Stimulated activated CD4-positive, alpha-beta T cell treated with anti-CD3 and anti-CD28 coated beads, Interleukin-15, amount 100 ng/mL, for 48 hours (primary cell): ENCODE measurements around the gene SLC27A4.

ENCODE experiments used
- DNase-seq, 2 donors: peaks; one replicate each; pipeline ENCODE4 v3.0.0-alpha.2; 2020; ENCODE audit warnings: low read depth in 2 of 2

Gene SLC27A4

DNA sequence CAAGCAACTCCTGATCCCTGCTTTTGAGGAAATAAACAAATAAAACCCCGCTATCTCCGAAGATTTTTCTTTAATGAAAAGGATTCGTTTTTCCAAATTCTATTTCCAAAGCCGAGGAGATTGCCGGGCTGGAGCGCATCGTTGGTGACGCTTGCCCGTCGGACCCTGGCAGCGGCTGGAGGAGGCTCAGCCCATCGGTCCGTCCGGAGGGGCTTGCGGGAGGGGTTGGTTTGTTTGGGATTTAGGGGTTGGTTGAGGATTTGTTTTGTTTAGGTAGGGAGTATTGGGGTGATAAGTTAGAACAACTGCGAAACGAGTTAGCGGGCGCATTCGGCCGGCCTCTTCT, 51.6 kb downstream of the SLC27A4 start:
- no peak for DNase-seq

DNA sequence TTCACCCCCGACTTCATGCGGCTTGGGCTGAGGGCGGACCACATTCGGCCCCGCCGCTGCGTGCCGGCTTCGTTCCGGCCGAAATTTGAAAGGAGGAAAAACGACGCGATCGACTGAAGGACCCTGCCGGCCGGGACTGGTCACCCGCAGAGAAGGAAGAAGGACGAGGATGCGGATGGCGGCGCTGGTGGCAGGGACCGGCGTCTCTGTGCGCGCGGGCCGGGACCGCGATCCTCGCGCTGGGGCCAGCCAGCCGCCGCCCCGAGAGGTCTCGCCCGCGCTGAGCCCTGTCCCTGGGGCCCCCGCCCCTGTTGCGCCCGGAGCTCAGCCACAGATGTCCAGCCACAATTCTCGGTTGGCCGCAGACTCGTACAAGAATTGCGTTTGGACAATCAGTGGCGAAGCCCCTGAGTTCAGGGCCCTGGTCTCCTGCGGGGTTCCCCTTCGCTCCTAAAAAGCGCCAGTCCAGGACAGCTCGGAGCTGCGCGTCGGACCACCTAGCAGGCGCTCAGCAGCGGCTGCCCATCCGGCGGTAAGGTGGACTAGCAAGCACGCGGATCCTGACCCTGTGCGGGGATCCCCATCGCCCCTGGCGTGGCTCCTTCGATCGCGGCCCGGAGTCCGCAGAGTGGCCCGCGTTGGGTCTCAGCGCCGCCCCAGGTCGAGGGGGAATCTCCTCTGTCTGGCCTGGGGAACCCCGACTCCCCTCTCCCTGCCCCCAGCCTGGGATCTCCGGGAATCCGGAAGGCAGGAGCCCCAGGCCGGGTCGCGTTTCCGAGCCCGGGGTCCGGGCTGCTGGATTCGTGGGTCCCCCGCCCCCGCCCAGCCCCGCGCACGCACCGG, 52.2 kb downstream of the SLC27A4 start:
- DNase-seq = no peak

DNA sequence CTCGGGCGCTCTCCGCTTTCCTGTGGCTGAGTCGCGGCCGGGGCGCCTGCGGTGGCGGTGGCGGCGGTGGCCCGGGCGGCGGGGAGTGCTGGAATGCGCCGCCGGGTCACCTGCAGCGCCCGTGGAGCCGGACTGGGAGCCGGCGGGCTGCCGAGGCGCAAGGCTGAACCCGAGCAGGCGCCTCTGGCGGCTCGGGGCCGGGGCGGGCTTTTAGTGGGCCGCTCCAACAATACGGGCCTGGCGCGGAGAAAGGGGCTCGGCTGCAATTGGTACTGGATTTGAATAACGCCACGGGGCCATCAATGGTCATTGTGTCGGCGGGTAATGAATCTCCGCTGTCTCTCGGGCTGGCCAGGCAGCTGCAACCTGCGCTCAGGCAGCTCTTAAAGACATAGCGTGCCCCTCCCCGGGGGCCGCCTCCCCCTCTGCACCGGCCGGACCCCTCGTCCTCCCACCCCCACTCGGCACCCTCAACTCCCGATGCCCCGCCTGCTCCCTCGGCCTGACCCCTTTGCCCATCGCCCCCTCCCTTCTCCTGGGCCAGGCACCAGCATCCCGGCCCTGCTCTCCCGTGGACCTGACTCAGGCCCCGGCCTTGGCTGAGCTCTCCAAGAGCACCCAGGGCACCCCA, 52.9 kb downstream of the SLC27A4 start:
- no peak for DNase-seq

DNA sequence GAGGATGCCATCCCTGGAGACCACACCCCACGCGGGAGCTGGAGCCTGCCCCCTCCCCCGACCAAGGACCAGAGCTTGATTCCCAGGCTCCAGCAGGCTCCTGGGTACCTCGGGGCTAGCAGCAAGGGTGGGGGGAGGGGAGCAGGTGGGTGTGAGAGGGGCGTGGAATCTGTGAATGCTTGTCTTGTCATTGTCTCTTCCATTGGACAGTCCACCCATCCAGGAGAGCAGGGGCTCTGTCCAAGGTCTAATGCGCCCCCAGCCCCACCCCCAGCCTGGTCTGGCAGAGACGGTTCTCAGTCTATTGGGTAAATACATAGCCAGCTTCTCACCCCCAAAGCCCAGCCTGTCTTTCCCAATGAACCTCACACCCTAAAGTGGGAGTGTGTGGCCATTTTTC, 53.6 kb downstream of the SLC27A4 start:
- no peak for DNase-seq

DNA sequence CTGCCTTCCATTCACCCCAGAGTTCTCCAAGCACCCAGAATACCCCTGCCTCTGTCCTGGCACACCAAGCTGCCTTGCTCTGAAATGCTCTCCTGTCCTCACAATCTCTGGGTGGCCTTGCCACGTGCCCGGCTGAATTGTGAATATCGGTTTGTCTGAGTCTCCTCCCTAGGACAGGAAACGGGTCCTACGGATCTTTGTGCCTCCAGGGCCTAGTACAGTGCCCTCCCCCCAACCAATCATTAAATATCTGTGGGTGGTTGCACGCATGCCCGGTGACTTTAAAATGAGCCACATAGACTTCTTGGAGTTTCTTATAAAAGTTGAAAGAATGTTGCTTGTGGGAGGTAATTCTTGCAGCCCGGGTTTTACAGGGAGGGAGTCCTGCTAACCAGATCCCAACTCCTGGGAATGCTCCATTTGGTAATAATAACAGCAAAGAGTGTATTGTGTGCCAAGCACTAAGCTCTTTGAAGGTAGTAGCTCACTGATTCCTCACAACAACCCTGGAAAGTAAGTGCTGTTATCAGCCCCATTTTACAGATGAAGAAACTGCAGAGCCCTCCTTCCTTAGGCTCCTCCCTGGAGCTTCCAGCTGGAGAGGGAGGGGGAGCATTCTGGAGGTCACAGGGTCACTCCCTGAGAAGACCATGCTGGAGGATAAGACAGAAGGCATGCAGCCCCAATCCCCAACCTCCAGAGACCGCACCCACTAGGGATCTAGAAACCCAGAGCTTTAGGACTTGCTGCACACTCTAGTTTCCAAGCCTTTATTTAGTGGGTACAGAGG, 54.2 kb downstream of the SLC27A4 start:
- DNase-seq = no peak

DNA sequence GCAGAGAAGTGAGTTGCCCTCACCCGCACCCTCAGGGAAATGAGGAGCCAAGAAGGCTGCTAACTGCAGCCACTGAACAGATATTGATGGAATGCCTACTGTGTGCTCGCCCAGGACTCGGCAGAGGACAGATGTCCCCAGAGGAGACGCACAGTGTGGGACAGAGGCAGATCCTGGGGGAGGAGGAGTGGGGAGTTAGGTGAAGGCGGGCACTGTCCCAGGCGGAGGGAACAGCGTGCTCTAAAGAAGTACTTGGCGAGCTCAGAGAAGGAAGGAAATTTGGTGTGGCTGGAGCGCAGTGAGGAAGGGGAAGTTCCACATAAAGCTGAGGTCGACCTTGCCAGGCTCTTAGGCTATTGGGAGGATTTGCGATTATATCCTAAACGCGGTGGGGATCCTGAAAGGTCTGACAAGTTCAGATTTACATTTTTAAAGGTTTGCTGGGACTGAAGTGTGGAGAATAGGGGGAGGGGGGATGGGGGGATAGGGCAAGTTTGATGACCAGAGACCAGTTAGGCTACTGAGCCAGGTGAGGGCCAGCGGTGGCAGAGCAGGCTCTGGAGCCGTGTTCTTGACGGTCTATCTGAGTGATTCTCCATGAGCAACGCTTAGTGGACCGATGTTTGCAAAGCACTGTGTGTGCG, 56.8 kb downstream of the SLC27A4 start:
- DNase-seq = no peak

DNA sequence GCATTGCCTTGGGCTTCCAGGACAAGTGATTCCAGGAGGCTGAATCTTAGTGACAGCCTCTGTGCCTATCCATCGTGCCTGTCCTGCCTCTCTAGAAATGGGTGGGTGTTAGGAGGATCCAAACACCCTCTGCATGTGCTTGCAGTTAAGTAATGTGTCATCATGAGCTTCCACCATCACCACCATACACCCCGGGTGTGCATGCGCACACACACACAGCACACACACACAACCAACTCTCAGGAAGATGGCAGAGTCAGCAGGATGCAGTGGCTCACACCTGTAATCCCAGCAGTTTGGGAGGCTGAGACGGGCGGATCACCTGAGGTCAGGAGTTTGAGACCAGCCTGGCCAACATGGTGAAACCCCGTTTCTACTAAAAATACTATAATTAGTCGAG, 57.5 kb downstream of the SLC27A4 start:
- no peak for DNase-seq

DNA sequence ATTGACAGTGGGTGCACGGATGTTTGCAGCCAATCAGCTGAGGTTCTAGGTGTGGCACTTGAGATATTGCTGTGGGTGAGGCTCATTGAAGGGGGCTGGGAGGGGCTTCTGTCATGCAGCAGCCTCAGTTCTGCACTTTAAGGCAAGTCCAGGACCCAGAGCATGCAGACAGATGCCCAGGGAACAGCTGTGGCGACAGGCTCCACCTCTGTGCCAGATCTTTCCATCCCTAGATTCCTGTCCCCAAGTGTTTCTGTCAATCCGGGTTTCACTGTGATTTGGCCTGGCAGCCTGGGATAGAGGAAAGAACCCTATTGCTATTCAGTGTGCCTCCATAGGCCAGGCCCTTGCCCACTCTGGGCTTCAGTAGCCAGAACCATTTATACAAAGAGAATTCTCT, 59.5 kb downstream of the SLC27A4 start:
- no peak for DNase-seq

DNA sequence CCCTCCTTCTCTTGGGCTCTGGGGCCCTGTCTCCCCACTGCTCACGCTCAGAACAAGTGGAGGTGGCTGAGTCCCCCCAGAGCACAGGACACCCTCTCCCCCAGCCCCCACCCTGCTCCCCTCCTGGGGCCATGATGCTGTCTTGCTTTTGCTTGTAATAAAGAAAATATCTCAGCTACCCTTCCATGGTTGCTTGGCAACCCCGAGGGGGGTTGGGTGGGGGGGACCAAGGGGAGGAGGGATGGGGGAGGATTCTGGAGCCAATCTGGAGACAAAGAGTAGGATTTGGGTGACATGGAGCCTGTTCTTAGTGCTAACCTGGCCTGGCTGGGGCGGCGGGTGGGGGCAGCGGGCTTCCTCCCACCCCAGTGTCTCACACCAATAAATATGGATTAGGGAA, 64.2 kb downstream of the SLC27A4 start:
- DNase-seq = no peak

DNA sequence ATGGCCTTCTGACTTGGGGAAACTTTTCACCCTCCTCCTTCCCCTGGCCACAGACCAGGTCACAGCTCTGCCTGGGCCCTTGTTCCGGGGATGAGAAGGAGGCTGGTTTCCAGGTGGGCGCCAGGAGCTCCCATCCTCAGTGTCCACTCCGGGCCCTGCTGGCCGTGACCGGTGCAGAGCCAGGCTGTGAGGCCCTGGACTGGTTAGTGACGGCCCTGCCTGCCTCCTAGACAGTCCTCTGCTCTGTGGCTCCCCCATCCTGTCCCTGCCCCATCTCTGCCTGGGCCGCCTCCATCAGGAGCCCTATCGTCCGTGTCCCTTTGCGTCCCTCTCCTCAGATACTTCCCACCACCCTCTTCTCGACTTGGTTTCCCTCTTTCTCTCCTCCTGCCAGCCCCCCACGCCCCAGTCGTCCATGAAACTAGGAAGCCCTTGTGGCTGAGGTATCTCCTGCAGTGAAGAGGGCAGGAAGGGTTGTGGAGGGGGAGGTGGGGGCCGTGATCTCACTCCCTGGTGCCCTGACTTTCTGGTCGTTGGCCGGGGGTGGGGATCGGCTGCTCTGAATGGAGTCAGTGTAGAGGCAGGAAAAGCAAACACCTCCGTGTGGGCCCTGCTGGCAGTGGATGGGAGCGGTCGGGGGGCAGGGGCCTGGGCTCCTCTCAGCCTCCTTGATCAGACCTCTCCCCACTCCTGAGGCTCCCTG, 64.9 kb downstream of the SLC27A4 start:
- DNase-seq = no peak

DNA sequence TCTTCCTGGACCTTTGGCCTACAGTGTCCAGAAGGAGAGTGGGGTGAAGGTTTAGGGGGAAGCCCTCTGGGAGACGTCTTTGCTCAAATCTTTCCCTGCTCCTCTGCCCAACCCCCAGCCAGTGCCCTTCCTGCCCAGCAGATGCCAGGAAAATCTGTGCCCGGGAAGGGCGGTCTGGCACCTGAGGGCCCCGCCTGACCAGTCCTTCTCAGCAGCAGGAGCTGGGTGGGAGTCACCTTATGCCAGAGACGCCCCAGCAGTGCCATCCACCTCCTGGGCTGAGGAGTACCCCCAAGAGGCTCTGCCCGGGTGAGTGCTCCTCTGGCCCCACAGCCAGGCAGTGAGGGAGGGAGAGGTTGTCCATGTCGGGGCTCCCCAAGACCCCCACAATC, 65.4 kb downstream of the SLC27A4 start:
- no peak for DNase-seq

DNA sequence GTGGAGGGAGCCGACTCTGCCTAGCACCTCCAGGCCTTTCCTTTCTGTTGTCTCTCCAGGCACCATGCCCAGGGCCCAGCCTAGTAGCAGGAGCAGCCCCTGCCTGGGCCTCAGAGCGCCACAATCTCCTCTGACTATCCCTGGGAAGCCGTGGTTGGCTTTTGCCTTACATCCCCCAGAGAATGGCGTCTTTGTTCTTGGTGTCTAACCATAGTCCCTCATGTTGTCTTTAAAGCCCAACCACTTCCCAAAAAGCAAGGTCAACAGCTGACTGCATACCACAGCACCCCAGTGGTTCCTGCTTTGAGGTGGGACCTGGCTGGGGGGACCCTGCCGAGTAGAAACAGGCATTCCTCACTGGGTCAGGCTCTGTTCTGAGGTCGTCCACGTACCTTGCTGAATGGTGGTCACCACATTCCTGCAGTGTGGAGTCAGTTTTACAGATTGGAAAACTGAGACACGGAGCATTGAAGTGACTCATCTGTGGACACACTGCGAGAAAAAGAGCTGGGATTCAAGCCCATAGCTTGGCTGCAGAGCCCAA, 66.6 kb downstream of the SLC27A4 start:
- no peak for DNase-seq

DNA sequence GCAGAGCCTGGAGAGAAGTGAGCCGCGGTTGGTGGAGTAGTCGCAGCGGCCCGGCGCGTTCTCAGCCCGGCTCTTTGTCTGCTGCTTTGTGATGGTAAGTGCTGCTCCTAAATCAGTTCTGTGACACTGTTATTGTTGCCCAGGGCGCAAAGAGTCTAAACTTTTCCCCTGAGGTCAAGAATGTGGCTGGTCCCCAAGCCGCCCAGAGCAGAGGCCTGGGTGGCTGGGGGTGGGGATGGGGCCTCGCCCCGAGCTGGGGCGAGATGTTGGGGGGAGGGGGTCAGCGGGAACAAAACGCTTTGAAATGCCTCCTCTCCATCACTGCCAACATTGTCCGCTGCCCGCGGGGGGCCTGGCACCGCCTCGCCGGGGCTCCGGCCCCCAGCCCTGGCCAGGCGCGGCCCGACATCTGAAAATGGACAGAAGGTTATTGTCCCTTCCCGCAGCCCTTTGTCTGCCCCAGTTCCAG, 68.7 kb downstream of the SLC27A4 start:
- DNase-seq = no peak

DNA sequence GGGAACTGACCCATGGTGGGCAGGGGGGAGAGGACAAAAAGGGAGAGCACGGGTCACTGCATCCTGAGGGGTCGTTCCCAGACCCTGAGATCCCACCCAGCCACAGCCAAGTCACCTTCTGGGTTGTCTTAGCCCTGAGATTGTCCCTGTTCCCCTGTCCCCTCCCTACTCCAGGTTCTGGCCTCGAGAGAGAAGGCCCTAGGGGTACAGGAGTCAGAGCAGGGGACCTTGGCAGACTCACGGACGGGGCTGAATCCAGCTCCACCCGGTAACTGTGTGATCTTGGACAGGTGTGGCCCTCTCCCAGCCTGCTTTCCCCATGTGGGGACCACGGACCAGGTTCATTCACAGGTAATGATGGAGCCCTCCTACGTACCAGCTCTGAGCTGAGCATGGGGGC, 69.1 kb downstream of the SLC27A4 start:
- no peak for DNase-seq

DNA sequence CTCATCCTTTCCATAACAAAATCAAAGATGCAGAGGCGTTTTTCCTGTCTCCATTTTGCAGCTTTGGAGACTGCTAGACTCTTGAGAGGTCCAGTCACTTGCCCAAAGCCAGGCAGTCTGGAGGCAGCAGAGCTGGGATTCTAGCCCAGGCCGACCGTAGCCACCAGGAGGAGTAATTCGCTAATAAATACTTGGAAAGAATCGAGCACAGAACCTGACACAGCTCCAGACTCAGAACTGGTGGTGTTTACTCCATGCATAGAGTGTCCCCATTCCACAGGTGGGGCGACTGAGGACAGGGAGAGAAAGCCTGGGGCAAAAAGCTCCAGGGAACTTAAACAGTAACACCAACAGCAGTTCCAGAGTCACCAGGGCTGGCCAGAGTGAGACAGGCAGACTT, 69.7 kb downstream of the SLC27A4 start:
- no peak for DNase-seq
